SK-N-SH (cell line): ENCODE measurements around the gene CDR2.

Experiments used
- CTCF ChIP-seq: fragments of 200-600 bp; sonication (generic); IDR thresholded peaks from 2 replicates; pipeline ENCODE4 v1.6.1; 2017; ENCODE audit warnings: antibody characterized with exemption, mild to moderate bottlenecking, moderate library complexity
- EP300 ChIP-seq, 2 experiments: IDR thresholded peaks; 2 replicates each; pipeline versions ENCODE4 v1.4.0 to v1.6.1; 2012; ENCODE audit warnings: borderline replicate concordance in 1 of 2, low read depth in 1 of 2, low read length in 1 of 2
- MXI1 ChIP-seq: IDR thresholded peaks from 2 replicates; pipeline ENCODE4 v1.6.1; 2012; ENCODE audit warnings: mild to moderate bottlenecking, low read depth, low read length, improper control_type of control experiment
- NFIC ChIP-seq: IDR thresholded peaks from 2 replicates; pipeline ENCODE4 v1.4.0; 2012; ENCODE audit warnings: borderline replicate concordance
- POLR2AphosphoS5 ChIP-seq: IDR thresholded peaks from 2 replicates; pipeline ENCODE4 v1.6.1; 2012; ENCODE audit warnings: low read depth, low read length
- RAD21 ChIP-seq: IDR thresholded peaks from 2 replicates; pipeline ENCODE4 v1.6.1; 2012; ENCODE audit warnings: mild to moderate bottlenecking, low read length
- REST ChIP-seq: IDR thresholded peaks from 2 replicates; pipeline ENCODE4 v1.6.1; 2012; ENCODE audit warnings: mild to moderate bottlenecking, low read depth, low read length, moderate library complexity
- SIN3A ChIP-seq: IDR thresholded peaks from 2 replicates; pipeline ENCODE4 v1.6.1; 2012; ENCODE audit warnings: low read depth, mild to moderate bottlenecking, low read length, moderate library complexity, borderline replicate concordance
- TAF1 ChIP-seq: IDR thresholded peaks from 2 replicates; pipeline ENCODE4 v1.6.1; 2012; ENCODE audit warnings: low read depth, mild to moderate bottlenecking, low read length, moderate library complexity, borderline replicate concordance
- TEAD4 ChIP-seq: IDR thresholded peaks from 2 replicates; pipeline ENCODE4 v1.4.0; 2012; ENCODE audit warnings: mild to moderate bottlenecking, borderline replicate concordance; ENCODE audit not compliant: insufficient read depth
- USF1 ChIP-seq: IDR thresholded peaks from 2 replicates; pipeline ENCODE4 v1.4.0; 2012; ENCODE audit warnings: low read depth, borderline replicate concordance
- USF2 ChIP-seq: fragments of 150-350 bp; IDR thresholded peaks from 2 replicates; pipeline ENCODE4 v1.6.1; 2017; ENCODE audit warnings: antibody characterized with exemption, low read length, low read depth, borderline replicate concordance
- YY1 ChIP-seq: IDR thresholded peaks from 2 replicates; pipeline ENCODE4 v1.4.0; 2012; ENCODE audit warnings: low read depth, mild to moderate bottlenecking
- ZBTB33 ChIP-seq: IDR thresholded peaks from 2 replicates; pipeline ENCODE4 v1.4.0; 2012; ENCODE audit warnings: low read depth, borderline replicate concordance

GRCh38 chr16:22420606-22421135 is 46.3 kb upstream of the CDR2 start:
- TF ChIP-seq NFIC: no peak
- TF ChIP-seq CTCF: no peak
- no peak for TF ChIP-seq USF2
- TF ChIP-seq REST: no peak
- no peak for TF ChIP-seq RAD21
- no peak for TF ChIP-seq EP300 (IDR thresholded peaks at IDR 0.05; ENCODE audit: borderline replicate concordance in 1 of 2, low read depth in 1 of 2, low read length in 1 of 2)
- no peak for TF ChIP-seq MXI1
- TF ChIP-seq USF1: no peak
- TF ChIP-seq TEAD4: no peak
- TF ChIP-seq POLR2AphosphoS5: no peak
- TF ChIP-seq YY1: no peak
- no peak for TF ChIP-seq ZBTB33
- no peak for TF ChIP-seq TAF1
- TF ChIP-seq SIN3A: no peak
